Esophagus squamous epithelium (tissue), 5 donors: Measurements from ENCODE around the gene SH2D7. TPM values are rescaled to one million over a fixed set of nuclear protein-coding genes. Genes with fewer than 3 reads are reported as not detected.

Source experiments
- DNase-seq: peaks from one replicate; lab custom pipeline; 2025; lab: John Stamatoyannopoulos, UW
- H3K27ac ChIP-seq, 4 donors: fragments of 200-600 bp; sonication (generic); one replicate each; pipeline ENCODE4 v1.5.1; 2016 to 2019; ENCODE audit warnings: mild to moderate bottlenecking in 1 of 4
- H3K27me3 ChIP-seq, 4 donors: fragments of 200-600 bp; sonication (generic); 1 replicate in 3 of 4; 2 replicates in 1 of 4; pipeline versions ENCODE4 v1.5.1 to v1.6.0; 2017 to 2021; ENCODE audit warnings: antibody characterized with exemption in 1 of 4
- H3K36me3 ChIP-seq, 3 donors: fragments of 200-600 bp; sonication (generic); one replicate each; pipeline ENCODE4 v1.5.1; 2016 to 2019
- H3K4me1 ChIP-seq, 3 donors: fragments of 200-600 bp; sonication (generic); one replicate each; pipeline ENCODE4 v1.5.1; 2017 to 2019
- H3K4me3 ChIP-seq, 4 donors: fragments of 200-600 bp; sonication (generic); 1 replicate in 3 of 4; 2 replicates in 1 of 4; pipeline ENCODE4 v1.5.1; 2016 to 2019; ENCODE audit warnings: mild to moderate bottlenecking in 2 of 4, moderate library complexity in 1 of 4
- H3K9me3 ChIP-seq, 3 donors: fragments of 200-600 bp; sonication (generic); one replicate each; pipeline ENCODE4 v1.5.1; 2016 to 2019
- POLR2A ChIP-seq, 4 donors: fragments of 450-650 bp; IDR thresholded peaks; one replicate each; pipeline ENCODE4 v1.6.1; 2017; ENCODE audit warnings: antibody characterized with exemption in 4 of 4, mild to moderate bottlenecking in 4 of 4, moderate library complexity in 3 of 4
- WGBS, 2 donors: methylation state at CpG; one replicate each; pipeline ENCODE4 v1.1.5; 2018; 5-methylcytosine and 5-hydroxymethylcytosine counted together
- intact Hi-C: fragments of 100-400 bp; cut with DNase I; formaldehyde crosslinking; loops from one replicate; pipeline ENCODE4 v1.15.0; 2022
- total RNA-seq, 4 donors: library from RNA; depleted of rRNA; stranded (reverse); fragments of >200 nt; gene quantifications; one replicate each; pipeline ENCODE4 v1.1.0, GENCODE V29; 2016
- TF ChIP-seq, protein P1 (sequence below), 6 experiments: fragments of 450-650 bp in 4 of 6; fragments of 200-600 bp in 2 of 6; sonication (generic) in 2 of 6; IDR thresholded peaks; one replicate each; pipeline ENCODE4 v1.5.1; 2016 to 2019; ENCODE audit warnings: antibody characterized with exemption in 6 of 6, mild to moderate bottlenecking in 4 of 6, moderate library complexity in 4 of 6
- donor health status: DM: yes; HTN: yes; CAD: no.

SH2D7 gene
- total RNA-seq, 4 donors from 2014 or later, result not detected

DNA sequence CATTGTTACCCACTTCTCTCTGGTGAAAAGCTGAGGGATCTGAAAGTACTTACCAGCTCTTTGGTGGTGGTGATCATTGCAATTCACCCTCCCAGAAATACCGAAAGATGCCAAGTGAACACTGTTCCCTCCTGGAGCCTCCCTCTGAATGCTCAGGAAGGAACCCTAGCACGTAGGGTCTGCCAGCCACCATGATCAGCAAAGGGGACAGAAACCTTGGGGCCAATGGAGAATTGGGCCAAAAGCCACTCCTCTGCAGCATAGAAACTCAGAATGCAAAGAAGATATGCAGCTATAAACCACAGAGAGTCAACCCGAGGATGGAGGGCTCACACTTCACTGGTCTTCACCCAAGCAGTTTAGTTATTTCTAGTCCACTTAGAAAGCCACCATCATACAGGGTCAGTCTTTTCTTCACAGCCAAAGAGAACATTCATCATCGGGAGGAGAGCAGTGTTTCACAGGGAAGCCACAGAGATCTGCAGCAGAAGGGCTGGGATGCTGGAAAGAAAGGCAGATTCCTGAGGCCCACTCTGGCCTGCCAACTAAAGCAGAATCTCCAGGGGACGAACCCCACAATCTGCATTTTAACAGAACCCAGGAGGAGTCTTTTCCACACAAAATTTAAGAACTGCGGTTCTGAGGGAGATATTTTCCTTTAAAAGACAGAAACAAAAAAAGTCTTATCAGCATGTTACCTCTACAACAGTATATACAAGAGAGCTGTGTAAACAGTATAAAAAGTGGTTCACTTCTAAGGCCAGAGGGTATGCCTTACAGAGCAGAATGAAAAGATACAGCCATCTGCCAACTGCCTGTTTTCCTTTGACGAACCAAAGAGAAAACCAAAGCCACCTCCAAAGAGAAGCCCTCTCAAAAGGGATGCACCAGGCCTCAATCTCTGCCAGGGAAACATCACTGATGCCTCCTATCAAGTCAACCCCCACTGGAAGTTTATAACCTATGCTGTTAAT lies 26.1 kb upstream of the SH2D7 start:
- intact Hi-C loops, result no loop called here
- TF ChIP-seq POLR2A (IDR thresholded peaks at IDR 0.05), result no peak
- TF ChIP-seq, protein P1, sequence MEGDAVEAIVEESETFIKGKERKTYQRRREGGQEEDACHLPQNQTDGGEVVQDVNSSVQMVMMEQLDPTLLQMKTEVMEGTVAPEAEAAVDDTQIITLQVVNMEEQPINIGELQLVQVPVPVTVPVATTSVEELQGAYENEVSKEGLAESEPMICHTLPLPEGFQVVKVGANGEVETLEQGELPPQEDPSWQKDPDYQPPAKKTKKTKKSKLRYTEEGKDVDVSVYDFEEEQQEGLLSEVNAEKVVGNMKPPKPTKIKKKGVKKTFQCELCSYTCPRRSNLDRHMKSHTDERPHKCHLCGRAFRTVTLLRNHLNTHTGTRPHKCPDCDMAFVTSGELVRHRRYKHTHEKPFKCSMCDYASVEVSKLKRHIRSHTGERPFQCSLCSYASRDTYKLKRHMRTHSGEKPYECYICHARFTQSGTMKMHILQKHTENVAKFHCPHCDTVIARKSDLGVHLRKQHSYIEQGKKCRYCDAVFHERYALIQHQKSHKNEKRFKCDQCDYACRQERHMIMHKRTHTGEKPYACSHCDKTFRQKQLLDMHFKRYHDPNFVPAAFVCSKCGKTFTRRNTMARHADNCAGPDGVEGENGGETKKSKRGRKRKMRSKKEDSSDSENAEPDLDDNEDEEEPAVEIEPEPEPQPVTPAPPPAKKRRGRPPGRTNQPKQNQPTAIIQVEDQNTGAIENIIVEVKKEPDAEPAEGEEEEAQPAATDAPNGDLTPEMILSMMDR (IDR thresholded peaks at IDR 0.05), result no peak
- peak overlapping the region; percentile 44 to 90 (median 76) for H3K27ac ChIP-seq
- H3K9me3 ChIP-seq, result no peaks in the 10 kb centered on the region
- no peak for DNase-seq
- peaks cover 58 to 98% (median 81%) of the 10 kb centered on the region in 3 donors for H3K4me1 ChIP-seq
- peak overlapping the region in 1 of 4 donors; percentile 23 for H3K4me3 ChIP-seq
- 52 to 54% methylated on average over 7 of the region's 7 CpGs for WGBS, 2 donors
- no peaks in the 10 kb centered on the region for H3K27me3 ChIP-seq
- H3K36me3 ChIP-seq, result no peaks in the 10 kb centered on the region

DNA sequence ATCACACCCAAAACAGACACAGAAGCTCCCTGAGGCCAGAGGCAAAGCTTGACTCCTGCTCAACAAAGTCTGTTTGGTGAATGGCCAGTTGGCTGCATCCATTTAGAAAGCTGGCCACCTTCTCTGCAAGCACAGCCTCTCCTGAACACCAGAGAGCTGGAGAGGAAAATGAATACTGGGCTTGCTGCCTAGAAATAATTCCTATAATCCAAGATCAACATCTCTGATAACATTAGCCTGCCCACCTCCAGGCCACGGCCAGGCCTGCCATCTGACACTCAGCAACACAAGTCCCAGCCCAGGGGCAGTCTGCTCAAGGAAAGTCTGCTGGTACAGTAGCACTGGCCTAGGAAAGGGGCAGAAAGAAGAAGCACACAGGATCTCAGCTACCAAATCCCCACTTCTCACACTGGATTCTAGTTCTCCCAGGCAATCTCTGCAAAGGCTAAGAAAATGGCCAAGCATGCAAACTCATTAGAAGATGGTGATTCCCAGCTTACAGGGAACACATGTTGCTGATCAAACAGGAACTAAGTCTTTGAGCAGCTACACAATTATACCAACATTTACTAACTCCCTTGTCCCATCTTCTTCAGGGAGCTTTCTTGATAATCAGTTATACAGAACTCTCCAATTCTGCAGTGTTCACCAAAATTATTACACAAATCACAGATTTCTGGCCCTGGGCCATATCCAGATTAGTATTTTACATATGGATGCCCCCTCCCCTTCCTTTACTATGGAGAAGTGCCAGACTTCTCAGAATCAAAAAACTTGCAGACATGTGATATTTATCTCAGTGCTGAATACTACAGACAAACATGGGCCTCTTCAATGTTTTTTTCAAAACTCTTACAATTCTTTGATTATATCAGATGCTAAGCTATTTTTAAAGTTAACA lies 24.8 kb upstream of the SH2D7 start:
- H3K36me3 ChIP-seq, result no peaks in the 10 kb centered on the region
- no peak for DNase-seq
- H3K27me3 ChIP-seq, result no peaks in the 10 kb centered on the region
- WGBS, 2 donors, result 11 to 40% methylated on average over 1 of the region's 1 CpG
- H3K4me1 ChIP-seq, result peaks cover 56 to 98% (median 85%) of the 10 kb centered on the region in 3 donors
- no peak for TF ChIP-seq POLR2A (IDR thresholded peaks at IDR 0.05)
- TF ChIP-seq, protein P1 (IDR thresholded peaks at IDR 0.05), result no peak
- peak overlapping the region in 1 of 4 donors; percentile 1 for H3K4me3 ChIP-seq
- no peaks in the 10 kb centered on the region for H3K9me3 ChIP-seq
- peak overlapping the region; percentile 41 to 90 (median 76) for H3K27ac ChIP-seq
- intact Hi-C loops, result no loop called here

DNA sequence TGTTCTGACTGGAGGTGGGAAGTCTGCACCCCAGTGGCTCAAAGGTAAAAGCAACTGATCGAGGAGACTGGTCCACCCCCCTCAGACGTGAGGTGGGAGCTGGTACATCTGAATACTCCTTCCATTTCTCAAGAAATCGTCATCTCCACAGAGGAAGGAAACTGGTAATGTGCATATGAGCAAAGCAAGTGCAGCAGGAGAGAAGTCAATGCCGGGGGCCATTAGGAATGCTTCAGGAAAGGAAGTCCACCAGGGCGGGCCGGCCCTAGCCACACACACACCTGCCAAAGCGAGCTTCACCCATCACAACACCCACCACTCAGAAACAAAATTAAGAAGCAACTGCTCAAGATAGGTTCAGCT lies 23.3 kb upstream of the SH2D7 start:
- DNase-seq, result no peak
- 58 to 62% methylated on average over 6 to 7 of the region's 7 CpGs for WGBS, 2 donors
- Histone ChIP-seq H3K4me3 (peak overlapping the region in 1 of 4 donors; percentile 36), H3K27me3 (no peaks in the 10 kb centered on the region), H3K36me3 (no peaks in the 10 kb centered on the region), H3K27ac (peak overlapping the region; percentile 23 to 90 (median 76)), H3K4me1 (peaks cover 48 to 100% (median 82%) of the 10 kb centered on the region in 3 donors), H3K9me3 (no peaks in the 10 kb centered on the region)
- TF ChIP-seq, protein P1 (IDR thresholded peaks at IDR 0.05), result no peak
- no peak for TF ChIP-seq POLR2A (IDR thresholded peaks at IDR 0.05)
- intact Hi-C loops, result no loop called here

DNA sequence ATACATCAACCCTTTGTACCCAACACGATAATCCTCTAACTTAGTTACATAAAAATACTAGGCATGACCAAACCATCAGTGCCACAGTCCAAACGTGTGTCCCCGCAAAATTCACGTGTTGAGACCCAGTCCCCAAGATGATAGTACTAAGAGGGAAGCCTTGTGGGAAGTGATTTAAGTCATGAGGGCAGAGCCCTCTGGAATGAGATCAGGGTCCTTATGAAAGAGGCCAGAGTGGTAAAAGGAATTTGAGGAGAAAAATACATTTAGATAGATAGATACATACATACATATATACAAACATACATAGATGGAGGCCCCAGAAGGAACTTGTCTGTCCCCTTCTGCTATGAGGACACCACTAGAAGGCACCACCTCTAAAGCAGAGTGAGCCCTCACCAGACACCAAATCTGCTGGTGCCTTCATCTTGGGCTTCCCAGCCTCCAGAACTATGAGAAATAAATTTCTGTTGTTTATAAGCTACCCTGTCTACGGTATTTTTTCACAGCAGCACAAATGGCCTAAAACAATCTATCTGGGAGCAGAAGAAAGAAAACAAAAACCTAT lies 22.8 kb upstream of the SH2D7 start:
- H3K4me3 ChIP-seq, result no peak overlapping the region
- 61 to 68% methylated on average over 5 of the region's 5 CpGs for WGBS, 2 donors
- H3K4me1 ChIP-seq, result peaks cover 46 to 100% (median 77%) of the 10 kb centered on the region in 3 donors
- no peaks in the 10 kb centered on the region for H3K9me3 ChIP-seq
- intact Hi-C loops, result no loop called here
- H3K36me3 ChIP-seq, result no peaks in the 10 kb centered on the region
- H3K27me3 ChIP-seq, result no peaks in the 10 kb centered on the region
- DNase-seq, result no peak
- H3K27ac ChIP-seq, result peak overlapping the region; percentile 23 to 90 (median 76)
- no peak for TF ChIP-seq POLR2A (IDR thresholded peaks at IDR 0.05)
- TF ChIP-seq, protein P1 (IDR thresholded peaks at IDR 0.05), result no peak
